DMS153 treated with DMSO at 0.1 percent for 48 hours (cell line): ENCODE data around the gene SKAP1.
A peak's percentile ranks its signal among the peaks of the same experiment; 100 is the strongest.
"Not testable (repeated sequence)": the region's sequence is repeated elsewhere in the genome, so short reads cannot be mapped to it uniquely, and the experiment has no call there.

Experiments used
- DNase-seq: peaks from one replicate; lab custom pipeline; 2025; ENCODE audit not compliant: unreplicated experiment; lab: John Stamatoyannopoulos, UW

SKAP1 gene

GRCh38 chr17:48449335-48449734 lies 19.3 kb upstream of the SKAP1 start:
- not testable (repeated sequence) for DNase-seq

GRCh38 chr17:48445248-48445620 lies 15.2 kb upstream of the SKAP1 start:
- no peak for DNase-seq

GRCh38 chr17:48444516-48445247 lies 14.7 kb upstream of the SKAP1 start:
- DNase-seq = peak; percentile 27

GRCh38 chr17:48443712-48444111 lies 13.7 kb upstream of the SKAP1 start:
- no peak for DNase-seq

- no peak for DNase-seq
These were observed 12.8 kb upstream of the SKAP1 start for GRCh38 chr17:48442819-48443218.

GRCh38 chr17:48441862-48442261 lies 11.8 kb upstream of the SKAP1 start:
- DNase-seq = no peak

DNA sequence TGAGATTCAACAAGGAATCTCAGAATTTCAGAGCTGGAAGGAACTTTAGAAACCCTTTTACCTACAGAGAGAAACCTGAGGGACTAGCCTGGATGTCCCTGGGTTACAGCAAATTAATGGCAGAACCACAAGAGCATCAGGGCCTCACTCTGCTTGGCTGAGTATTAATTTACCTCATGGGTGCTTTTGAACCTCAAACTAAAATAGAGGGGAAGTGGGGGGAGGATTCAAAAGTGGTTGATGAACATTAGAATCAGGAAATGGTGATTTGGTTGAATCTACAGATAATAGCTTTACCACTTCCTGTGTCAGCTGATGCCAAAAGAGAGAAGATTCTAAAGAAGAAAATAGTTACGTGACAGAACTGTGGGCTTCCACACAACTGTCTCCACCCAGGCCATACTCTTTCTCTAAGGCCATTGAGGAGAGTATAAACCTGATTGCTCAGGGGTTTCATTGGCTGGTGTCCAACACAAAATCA lies 11.3 kb upstream of the SKAP1 start:
- no peak for DNase-seq

GRCh38 chr17:48440669-48441068 lies 10.7 kb upstream of the SKAP1 start:
- DNase-seq = no peak

DNA sequence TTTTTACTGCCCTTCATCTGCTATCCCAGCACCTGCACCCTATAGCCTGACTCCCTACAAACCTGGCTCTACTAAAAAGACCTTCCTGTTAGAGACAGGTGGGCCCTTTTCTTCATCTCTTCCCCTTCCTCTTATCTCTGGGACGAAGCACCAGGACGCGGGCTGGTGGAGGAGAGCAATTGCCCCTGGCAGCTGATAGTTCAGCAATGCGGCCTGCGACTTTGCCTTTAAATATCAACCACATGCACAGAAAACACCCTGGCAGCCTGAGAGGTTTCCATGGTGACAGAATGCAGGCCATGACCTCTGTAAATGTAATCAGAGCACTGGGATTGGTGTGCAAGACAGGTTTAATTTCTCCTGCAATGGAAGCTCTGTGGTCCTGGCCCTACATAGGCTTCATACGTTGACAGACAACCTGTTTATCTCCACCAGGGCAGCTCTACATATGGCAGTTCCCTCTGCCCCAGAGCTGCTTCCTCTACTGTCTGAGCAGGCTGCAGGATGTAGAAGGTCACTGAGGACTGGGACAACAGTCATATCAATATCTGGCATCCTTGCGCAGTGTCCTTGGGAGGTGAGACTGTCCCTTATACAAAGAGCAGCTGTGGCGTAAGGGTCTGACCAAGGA lies 10.0 kb upstream of the SKAP1 start:
- no peak for DNase-seq

- no peak for DNase-seq
These were observed 9.3 kb upstream of the SKAP1 start for GRCh38 chr17:48439110-48439850.

- no peak for DNase-seq
These were observed 8.6 kb upstream of the SKAP1 start for GRCh38 chr17:48438516-48439061.

GRCh38 chr17:48433896-48434295 lies 3.9 kb upstream of the SKAP1 start:
- no peak for DNase-seq

GRCh38 chr17:48432820-48433775 lies 3.1 kb upstream of the SKAP1 start:
- DNase-seq = no peak

DNA sequence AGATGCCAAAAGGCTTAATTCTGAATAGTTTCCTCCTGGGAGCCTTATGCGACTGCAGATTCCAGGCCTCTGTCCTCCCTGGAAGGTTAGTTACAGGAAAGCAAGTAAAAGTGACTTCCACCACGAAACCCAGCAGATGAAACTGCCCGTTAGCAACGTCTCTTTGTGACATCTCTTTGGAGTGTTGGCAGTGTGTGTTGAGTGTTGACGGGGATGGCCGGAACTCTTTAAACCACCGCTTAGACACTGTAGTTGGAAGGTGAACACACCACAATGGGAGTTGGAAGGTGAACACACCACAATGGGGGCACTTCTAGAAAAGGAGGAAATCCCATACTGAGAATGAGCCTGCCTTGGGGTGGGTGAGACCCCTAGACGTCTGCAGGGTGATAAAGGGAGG lies 858 bp downstream of the SKAP1 start:
- DNase-seq = no peak

DNA sequence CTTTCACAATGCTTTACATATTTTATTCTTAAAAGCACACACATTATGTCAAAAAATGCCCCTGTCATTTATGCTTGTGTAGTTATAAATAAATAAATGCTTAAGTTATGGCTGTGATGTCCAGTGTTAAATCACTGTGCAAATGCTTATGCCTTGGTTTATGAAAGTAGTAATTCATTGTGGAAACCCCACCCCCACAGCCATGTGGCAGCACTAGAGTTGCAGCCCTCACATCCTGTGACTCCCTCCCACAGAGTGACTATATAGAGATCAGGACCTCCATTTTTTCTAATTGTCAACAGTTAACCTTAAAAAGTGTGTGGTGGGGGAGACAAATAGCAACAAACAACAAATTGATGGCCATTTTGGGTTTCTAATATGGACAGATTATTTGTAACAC lies 2.4 kb downstream of the SKAP1 start:
- DNase-seq = no peak

DNA sequence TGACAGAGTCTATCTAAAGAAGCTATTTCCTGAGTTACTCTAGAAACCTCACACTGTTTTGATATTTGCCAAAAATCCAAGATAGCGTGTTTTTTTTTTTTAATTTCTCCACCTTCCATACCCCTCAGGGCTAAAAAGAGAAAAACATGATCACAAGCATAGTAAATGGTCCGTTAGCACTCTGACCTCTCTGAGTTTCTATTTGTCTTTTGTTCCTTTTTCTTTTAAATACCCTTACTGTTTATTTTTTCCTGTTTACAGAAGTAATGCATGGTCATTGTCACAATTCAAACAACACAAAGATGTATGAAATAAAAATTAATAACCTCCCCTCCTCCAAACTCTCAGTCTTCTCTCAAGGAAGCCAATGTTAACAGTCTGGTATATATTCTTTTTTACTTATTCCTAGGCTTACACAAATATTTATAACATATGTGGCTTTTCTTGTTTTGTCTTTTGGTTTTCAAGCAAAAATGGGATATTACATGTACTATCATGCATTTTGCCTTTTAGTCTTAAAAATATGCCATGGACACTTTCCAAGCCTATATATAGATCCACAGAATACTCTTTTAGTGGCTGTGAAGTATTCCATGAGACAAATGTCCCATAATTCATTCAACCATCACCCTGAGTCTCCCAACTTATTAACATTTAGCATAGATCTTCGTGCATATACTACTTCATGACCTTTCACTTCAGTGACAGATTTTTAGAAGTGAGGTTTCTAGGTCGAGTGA lies 3.1 kb downstream of the SKAP1 start:
- DNase-seq = no peak

DNA sequence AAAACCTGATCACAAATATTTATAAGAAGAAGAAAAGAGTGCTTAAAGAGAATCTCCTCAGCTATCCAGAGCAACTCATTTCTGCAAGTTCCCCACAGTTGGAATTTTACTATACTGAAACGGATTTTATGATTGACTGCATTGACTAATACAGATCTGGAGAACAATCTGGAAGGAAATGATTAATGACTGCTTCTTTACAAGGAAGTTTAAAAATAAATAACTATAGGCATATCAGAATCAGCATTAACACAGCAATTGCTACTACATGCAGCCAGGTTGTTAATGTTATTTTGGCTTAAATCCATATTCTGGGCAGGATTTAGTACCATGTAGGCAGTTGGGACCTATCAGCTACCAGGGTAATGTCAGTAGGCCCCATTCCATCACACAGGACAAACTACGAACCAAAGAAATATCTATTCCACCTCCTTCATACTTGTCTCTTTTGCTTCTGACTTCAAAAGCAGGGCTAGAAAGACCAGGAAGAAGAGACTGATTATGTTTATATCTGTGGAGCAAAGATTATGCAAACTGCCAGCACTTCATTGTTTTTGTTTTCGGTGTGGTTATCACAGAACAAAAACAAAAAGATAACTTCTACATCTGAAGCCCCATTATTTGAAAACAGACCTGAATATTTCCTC lies 3.9 kb downstream of the SKAP1 start:
- DNase-seq = no peak

DNA sequence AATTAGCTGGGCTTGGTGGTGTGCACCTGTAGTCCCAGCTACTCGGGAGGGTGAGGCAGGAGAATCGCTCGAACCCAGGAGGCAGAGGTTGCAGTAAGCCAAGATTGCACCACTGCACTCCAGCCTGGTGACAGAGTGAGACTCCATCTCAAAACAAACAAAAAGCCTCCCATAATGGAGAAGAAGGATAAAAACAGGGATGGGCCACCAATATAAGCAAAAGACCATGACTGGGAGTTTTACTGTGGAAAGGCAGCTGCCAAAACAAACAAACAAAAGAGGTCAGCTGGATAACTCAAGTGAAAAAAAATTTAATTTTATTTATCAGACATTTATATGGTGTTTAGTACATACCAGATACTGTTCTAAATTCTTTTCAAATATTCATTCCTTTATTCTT lies 8.0 kb downstream of the SKAP1 start:
- DNase-seq = not testable (repeated sequence)

DNA sequence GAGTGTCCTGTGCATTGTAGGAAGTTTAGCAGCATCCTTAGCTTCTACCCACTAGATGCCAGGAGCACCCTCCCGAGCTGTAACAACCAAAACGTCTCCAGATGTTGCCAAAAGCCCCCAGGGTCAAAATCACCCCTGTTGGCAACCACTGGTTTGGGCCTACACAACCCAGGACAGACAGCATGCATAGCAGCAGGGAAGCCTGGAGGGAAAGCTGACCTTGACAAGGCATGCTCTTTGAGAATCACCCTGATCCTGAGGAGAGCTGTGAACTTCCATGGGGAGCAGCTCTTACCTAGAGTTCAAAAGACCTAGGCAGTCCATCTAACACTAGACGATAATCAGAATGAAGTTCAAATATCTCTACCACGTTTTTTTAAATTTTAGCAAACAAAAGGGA lies 9.2 kb downstream of the SKAP1 start:
- no peak for DNase-seq
